Stimulated activated CD8-positive, alpha-beta memory T cell treated with anti-CD3 and anti-CD28 coated beads, Interleukin-7, amount 100 ng/mL, for 1 hour (primary cell): ENCODE measurements around the gene SPA17.
A peak's percentile ranks its signal among the peaks of the same experiment; 100 is the strongest.

ENCODE experiments used
- DNase-seq, 2 donors: peaks; one replicate each; pipeline ENCODE4 v3.0.0-alpha.2; 2020; ENCODE audit warnings: low read depth in 2 of 2

SPA17 gene

DNA sequence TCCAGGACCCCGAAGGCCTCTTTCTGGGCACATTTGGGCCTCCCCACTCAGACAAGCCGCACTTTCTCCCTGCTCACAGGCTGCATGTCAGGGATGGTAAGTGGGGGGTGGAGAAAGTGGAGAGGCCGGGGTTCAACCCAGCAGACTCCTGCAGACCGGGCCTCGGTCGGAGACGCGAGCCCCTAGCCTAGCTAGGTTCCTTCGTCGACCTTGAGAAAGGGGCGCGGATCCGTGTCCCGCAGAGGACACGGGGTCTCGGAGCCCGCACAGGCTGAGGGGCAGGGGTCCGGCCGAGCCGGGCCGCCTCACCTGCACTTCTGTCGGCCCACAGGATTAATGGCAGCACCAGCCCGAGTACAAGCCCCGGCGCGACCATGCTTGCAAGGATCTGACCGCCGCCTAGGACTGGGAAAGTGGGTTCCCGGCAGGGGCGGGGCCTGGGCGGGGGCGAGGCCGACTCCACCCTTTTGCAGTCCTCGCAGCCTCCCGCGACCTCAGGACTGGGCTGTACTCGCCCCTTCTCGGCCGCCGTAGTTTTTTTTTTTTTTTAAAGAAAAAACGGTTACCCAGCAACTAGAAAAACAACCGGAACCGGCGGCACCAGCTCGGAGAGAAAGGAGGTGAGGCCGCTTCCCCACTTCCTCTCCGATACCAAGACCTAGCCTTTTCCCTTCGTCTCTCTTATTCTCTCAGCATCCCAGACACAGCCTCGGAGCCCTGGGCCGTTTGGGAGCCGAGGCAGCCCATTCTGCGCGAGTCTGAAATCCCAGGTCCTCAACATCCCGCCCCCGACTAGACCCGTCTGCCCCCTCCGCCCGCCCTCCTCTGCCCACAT is at the start of gene SPA17, which contains the start of gene SIAE:
Gene SPA17 (plus strand): TSS at position 572 of the 835 bp plus-strand sequence. CDS start 1,361 bp downstream, outside the sequence.
Gene SIAE (minus strand): TSS at position 407 of the 835 bp plus-strand sequence. CDS start 31 bp downstream, at position 376.
- peak; percentile 63 to 72 for DNase-seq

GRCh38 chr11:124625504-124626168 is 48.1 kb upstream of the SPA17 start:
- no peak for DNase-seq

DNA sequence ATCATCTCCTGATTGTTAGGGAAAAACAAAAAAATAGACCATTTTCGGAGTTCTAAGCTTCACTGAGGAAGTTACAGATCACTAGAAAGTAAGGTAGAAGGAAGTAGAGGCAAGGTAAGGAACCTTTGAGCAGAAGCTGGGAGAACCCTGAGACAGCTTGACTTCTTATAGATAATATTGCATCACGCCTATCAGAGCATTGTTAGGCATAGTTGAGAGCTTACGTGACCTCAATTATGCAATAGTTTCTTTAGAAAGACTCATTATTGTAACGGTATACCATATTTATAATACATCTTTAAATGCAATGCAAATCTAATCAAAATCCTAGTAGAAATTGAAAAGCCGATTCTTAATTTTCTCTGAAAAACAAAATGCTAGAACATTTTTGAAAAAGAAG is 46.2 kb upstream of the SPA17 start:
- no peak for DNase-seq

GRCh38 chr11:124629961-124630360 is 43.7 kb upstream of the SPA17 start:
- DNase-seq = no peak

- DNase-seq = no peak
Measured at GRCh38 chr11:124633355-124633754, 40.3 kb upstream of the SPA17 start.

DNA sequence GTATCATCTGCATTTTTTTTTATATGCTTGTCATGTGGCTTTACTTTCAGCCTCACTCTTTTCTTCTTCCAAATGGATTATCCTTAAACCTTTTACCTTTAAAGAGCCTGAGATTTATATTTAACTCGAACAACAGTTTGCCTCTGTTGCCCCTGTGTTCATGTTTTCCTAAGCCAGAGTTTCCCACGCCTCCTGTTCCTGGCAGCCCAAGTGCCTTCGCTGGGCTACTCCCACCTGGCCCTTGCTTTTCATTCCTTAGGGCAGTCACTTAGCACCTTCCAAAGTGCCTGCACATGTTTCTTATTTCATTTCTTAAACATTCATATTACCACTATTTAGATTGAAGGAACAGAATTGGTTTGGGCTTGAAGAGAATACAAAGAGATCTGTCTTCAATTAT is 37.8 kb upstream of the SPA17 start:
- no peak for DNase-seq

GRCh38 chr11:124638500-124638899 is 35.2 kb upstream of the SPA17 start:
- DNase-seq = no peak

DNA sequence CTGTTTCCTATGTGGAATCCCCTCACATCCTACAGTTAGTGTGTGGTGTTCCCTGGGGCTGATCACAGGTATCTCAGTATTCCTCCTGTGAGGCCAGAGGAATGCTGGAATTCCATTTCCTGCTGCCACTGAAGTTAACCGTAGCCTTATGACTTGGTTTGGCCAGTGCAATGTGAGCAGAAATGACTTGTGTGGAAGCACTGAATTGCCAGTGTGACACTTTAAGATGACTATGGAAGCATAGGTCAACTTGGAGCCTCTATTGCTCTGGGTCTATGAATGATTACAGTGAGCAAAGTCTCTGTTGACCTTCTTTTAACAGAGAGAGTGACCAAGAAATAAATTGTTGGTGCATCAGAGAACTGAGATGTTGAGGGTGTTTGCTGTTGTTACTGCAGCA is 34.5 kb upstream of the SPA17 start:
- no peak for DNase-seq

DNA sequence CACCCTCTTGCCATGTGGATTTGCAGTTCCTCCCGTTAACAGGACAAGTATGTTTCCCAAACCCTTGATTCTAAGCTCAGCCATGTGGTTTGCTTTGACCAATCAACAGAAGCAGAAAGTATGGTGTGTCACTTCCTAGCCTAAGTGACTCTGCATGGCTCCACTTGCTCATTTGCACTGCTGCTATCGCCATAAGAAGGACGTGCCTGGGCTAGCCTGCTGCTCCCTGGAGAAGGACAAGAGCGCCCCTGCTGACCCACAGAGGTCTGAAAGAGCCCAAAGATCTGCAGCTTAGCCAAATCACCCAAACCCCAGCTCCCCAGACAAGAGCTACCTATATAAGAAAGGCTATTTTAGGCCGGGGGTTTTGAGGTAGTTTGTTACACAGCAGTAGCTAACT is 33.0 kb upstream of the SPA17 start:
- no peak for DNase-seq

DNA sequence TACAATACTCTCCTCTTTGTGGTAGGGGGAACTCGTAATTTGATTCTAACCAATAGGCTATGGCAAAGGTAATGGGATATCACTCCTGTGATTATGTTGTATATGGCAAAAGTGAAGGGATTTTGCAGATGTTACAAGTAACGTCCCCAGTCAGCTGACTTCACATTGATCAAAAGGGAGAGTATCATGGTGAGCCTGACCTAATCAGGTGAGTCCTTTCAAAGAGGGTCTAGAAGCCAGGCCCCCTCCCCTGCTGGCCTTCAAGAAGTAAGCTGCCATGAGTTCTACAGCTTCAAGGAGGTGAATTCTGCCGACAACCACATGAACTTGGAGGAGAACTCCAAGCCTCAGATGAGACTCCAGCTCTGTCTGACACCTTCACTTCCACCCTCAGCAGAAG is 31.1 kb upstream of the SPA17 start:
- no peak for DNase-seq

GRCh38 chr11:124643042-124643604 is 30.6 kb upstream of the SPA17 start:
- DNase-seq = no peak

GRCh38 chr11:124643605-124644425 is 29.9 kb upstream of the SPA17 start:
- DNase-seq = no peak

GRCh38 chr11:124644426-124645280 is 29.1 kb upstream of the SPA17 start:
- DNase-seq = no peak

DNA sequence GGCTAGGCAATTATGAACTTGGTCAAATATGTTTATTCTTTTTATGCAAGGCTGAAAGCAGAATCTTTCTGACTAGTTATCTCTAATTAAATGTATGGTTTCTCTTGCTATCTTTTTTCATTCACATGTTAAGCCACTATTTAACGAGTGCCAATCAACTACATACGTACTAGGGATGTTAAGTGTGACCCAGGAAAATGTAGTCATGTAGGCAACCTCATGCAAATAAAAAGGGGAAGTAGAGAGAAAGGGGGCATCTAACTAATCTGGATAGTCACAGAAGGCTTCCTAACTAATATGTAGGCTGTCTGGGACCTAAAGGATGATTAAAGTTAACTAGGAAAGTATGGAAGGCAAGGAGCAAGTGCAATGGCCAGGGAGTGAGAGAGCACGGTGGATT is 27.6 kb upstream of the SPA17 start:
- no peak for DNase-seq

DNA sequence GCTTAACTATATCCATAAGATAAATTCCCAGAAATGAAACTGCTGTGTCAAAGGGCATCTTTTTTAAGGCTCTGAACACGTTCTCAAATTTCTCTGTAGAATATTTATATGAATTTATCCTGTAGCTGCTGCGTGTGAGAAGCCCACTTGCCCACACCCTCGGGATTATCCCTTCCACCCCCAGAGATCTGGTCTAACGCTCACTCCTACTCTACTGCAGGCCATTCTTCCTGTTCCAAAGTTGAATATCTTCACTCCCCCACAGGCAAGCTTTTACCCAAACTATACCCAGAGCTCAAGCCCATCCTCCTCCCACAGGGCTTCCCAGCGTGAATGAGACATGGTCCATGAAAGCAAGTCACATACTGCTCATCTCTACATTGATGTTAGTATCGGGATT is 25.1 kb upstream of the SPA17 start:
- DNase-seq = no peak

- DNase-seq = no peak
Measured at GRCh38 chr11:124656774-124657630, 16.7 kb upstream of the SPA17 start.

- no peak for DNase-seq
Measured at GRCh38 chr11:124657904-124658303, 15.8 kb upstream of the SPA17 start.

DNA sequence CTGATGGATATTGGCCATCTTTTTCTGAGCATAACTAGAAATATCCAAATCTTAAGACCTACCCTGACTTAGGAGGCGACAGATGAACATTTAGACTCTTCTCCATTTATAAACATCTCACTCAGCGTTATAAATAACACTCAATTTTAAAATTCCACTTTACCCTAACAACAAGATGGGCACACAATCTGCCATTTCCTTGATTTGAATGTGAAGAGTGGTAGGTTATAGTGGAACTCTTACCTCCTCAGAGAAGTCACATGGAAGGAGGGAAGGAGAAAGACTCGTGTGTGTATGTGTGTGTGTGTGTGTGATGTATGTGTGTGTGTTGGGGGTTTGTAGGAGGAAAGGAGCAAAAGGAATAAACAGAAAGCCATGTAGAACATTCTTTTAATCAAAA is 15.2 kb upstream of the SPA17 start:
- DNase-seq = no peak

DNA sequence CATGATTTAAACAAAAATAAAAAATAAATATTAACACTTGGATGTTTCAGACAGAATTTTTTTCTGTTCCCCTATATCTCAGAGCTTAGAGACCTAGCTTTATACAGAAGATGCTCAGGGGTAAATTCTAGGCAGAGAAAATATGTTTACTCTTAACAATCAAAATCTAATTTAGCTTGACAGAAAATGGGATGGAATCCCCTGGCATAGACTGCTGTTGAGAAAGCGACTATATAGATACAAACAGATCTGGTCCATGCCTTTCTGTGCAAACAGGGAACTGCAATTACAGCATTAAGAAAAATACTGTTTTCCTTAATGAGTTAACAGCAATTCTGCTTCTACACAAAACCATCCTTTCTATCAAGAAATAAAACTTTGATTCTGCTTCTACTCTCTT is 14.7 kb upstream of the SPA17 start:
- DNase-seq = no peak

DNA sequence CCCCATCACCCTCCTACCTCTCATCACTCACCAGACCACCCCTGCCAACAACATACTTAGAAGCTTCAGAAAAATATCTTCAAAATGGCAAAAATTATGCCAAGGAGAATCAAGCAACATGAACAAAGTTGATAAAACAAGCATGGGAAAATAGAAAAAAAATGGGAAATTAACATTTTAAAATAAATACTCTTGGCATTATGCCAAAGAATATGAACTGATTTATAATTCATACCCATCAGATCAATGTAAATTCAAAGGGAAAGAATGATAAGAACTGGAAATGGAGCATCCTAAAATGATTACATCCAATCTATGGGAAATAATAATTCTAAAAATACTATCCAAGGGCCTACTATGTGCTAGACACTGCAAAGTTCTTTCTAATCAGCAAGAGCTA is 12.2 kb upstream of the SPA17 start:
- no peak for DNase-seq
